OCI-LY7 (cell line): ENCODE results near the gene CD109. TPM values are rescaled to one million over a fixed set of nuclear protein-coding genes. Genes with fewer than 3 reads are reported as not detected.

Source experiments
- BruUV-seq: library from RNA; stranded (reverse); fragments of 400-500 nt; replicated peaks from 2 replicates; lab custom pipeline; 2021; lab: Mats Ljungman, UMichigan
- CTCF ChIA-PET: fragments of 300-600 bp; sonication (Branson Sonifier 250); formaldehyde crosslinking; loops from one replicate; lab custom pipeline; 2022; ENCODE audit warnings: antibody characterized with exemption; ENCODE audit not compliant: unreplicated experiment; lab: Charles Lee
- POLR2A ChIA-PET: fragments of 300-600 bp; sonication (Branson Sonifier 250); formaldehyde crosslinking; loops from one replicate; lab custom pipeline; 2022; ENCODE audit warnings: antibody characterized with exemption; lab: Charles Lee
- DNase-seq: peaks from one replicate; pipeline ENCODE4 v3.0.0-alpha.2; 2015; ENCODE audit warnings: low spot score
- H2AFZ ChIP-seq: fragments of 200-600 bp; sonication (generic), shearing (Covaris generic); 2 replicates; pipeline ENCODE4 v1.6.1; 2014; ENCODE audit warnings: mild to moderate bottlenecking, antibody characterized with exemption, low read length, moderate library complexity
- H3K27ac ChIP-seq: fragments of 200-600 bp; sonication (generic); 2 replicates; pipeline ENCODE4 v1.5.1; 2014; ENCODE audit warnings: mixed run types, low read depth, mild to moderate bottlenecking, moderate library complexity, low read length, inconsistent platforms; ENCODE audit not compliant: poor library complexity, severe bottlenecking
- H3K36me3 ChIP-seq: fragments of 200-600 bp; sonication (generic); 2 replicates; pipeline ENCODE4 v1.6.1; 2014; ENCODE audit warnings: mild to moderate bottlenecking, antibody characterized with exemption, low read length, moderate library complexity, mixed read lengths; ENCODE audit not compliant: insufficient read depth
- H3K4me1 ChIP-seq: fragments of 200-600 bp; sonication (generic); 2 replicates; pipeline ENCODE4 v1.5.1; 2014; ENCODE audit warnings: mild to moderate bottlenecking, low read length; ENCODE audit not compliant: insufficient read depth, poor library complexity, severe bottlenecking
- H3K4me2 ChIP-seq: fragments of 200-600 bp; sonication (generic); 2 replicates; pipeline ENCODE4 v1.6.1; 2014; ENCODE audit warnings: mild to moderate bottlenecking, low read length
- H3K4me3 ChIP-seq: fragments of 200-600 bp; sonication (generic); 2 replicates; pipeline ENCODE4 v1.5.1; 2014; ENCODE audit warnings: mild to moderate bottlenecking, low read depth, low read length; ENCODE audit not compliant: poor library complexity, severe bottlenecking
- H3K79me2 ChIP-seq: fragments of 200-600 bp; sonication (generic); 2 replicates; pipeline ENCODE4 v1.6.1; 2016; ENCODE audit warnings: low read depth, mild to moderate bottlenecking, low read length, moderate library complexity, mixed read lengths; ENCODE audit not compliant: insufficient read depth
- H3K9me2 ChIP-seq: fragments of 200-600 bp; sonication (generic); 2 replicates; pipeline ENCODE4 v1.6.1; 2016; ENCODE audit warnings: mild to moderate bottlenecking, low read length, mixed read lengths; ENCODE audit not compliant: insufficient read depth
- H3K9me3 ChIP-seq: fragments of 200-600 bp; sonication (generic); 2 replicates; pipeline ENCODE4 v1.6.1; 2014; ENCODE audit warnings: mild to moderate bottlenecking, mixed run types, low read length, mixed read lengths
- H4K20me1 ChIP-seq: fragments of 200-600 bp; sonication (generic); 2 replicates; pipeline ENCODE4 v1.6.1; 2014; ENCODE audit warnings: mild to moderate bottlenecking, antibody characterized with exemption, low read length, moderate library complexity, mixed read lengths; ENCODE audit not compliant: insufficient read depth
- EZH2phosphoT487 ChIP-seq: fragments of 200-600 bp; sonication (generic); IDR thresholded peaks from 2 replicates; pipeline ENCODE4 v1.6.1; 2018; ENCODE audit warnings: low read depth, borderline replicate concordance, mild to moderate bottlenecking, mixed run types, antibody characterized with exemption, low read length, moderate library complexity, mixed read lengths
- intact Hi-C: fragments of 100-400 bp; cut with micrococcal nuclease; formaldehyde crosslinking; loops from one replicate; pipeline ENCODE4 v1.10.0; 2022; ENCODE audit not compliant: unreplicated experiment
- total RNA-seq, 2 experiments: library from RNA; depleted of rRNA in 1 of 2; stranded (reverse); fragments of >200 nt in 1 of 2; shearing (Covaris generic) in 1 of 2; gene quantifications; 2 replicates each; pipeline ENCODE4 v1.2.3, GENCODE V29; 2014 to 2022
- TF ChIP-seq, protein P1 (sequence below): fragments of 200-600 bp; sonication (generic); conservative IDR thresholded peaks from 2 replicates; pipeline ENCODE4 v1.5.1; 2014; ENCODE audit warnings: mild to moderate bottlenecking, antibody characterized with exemption, low read length, moderate library complexity, mixed read lengths

CD109 gene
- total RNA-seq, 2 experiments from 2014 or later: 0.08 TPM; not detected in 1

DNA sequence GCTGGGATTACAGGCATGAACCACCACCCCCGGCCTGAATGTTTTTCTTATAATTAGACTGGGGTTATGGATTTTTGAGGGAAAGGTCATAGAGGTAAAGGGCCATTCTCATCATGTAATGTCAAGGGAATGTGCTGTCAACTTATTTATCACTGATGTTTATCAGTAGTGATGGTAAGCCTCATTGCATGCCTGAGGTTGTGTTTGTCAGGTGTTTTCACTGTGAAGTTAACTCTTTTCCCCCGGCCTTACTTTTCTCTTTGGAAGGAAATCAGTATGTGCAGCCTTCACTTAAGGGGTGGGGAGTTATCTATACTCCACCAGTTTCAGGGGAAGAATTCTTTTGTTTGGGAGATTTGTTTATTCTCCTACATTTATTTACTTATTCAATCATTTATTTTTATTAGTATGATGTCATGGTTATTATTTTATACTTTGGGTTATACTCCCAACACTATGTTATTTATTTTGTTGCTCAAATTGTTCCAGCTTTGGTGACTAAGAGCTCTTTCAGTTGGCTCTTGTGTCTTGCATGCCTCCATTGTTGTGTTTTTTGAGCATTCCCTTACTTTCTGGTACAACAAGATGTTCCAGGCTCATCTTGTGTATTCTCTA, 39.4 kb upstream of the CD109 start:
- ChIA-PET CTCF (no interaction called here), POLR2A (interaction anchor here (0.5 kb wide), 1 partner anchor 335 kb away, joined by 5 read pairs; no protein-coding TSS in a partner anchor)
- Histone ChIP-seq H4K20me1 (no peaks in the 10 kb centered on the region), H3K9me2 (no peaks in the 10 kb centered on the region), H3K36me3 (no peaks in the 10 kb centered on the region), H3K79me2 (peaks cover 25% of the 10 kb centered on the region; the same call in 1 of the 2 replicates), H2AFZ (no peak overlapping the region), H3K4me3 (no peak overlapping the region), H3K9me3 (no peaks in the 10 kb centered on the region), H3K4me2 (no peak overlapping the region), H3K4me1 (peaks cover 19% of the 10 kb centered on the region), H3K27ac (no peak overlapping the region)
- intact Hi-C loops: loop anchor here (10.0 kb wide), 1 partner anchor 1958 kb away; no protein-coding TSS in a partner anchor
- no peak for DNase-seq
- BruUV-seq: no TSS peak
- TF ChIP-seq, protein P1, sequence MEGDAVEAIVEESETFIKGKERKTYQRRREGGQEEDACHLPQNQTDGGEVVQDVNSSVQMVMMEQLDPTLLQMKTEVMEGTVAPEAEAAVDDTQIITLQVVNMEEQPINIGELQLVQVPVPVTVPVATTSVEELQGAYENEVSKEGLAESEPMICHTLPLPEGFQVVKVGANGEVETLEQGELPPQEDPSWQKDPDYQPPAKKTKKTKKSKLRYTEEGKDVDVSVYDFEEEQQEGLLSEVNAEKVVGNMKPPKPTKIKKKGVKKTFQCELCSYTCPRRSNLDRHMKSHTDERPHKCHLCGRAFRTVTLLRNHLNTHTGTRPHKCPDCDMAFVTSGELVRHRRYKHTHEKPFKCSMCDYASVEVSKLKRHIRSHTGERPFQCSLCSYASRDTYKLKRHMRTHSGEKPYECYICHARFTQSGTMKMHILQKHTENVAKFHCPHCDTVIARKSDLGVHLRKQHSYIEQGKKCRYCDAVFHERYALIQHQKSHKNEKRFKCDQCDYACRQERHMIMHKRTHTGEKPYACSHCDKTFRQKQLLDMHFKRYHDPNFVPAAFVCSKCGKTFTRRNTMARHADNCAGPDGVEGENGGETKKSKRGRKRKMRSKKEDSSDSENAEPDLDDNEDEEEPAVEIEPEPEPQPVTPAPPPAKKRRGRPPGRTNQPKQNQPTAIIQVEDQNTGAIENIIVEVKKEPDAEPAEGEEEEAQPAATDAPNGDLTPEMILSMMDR: no peak
- TF ChIP-seq EZH2phosphoT487: no peak

DNA sequence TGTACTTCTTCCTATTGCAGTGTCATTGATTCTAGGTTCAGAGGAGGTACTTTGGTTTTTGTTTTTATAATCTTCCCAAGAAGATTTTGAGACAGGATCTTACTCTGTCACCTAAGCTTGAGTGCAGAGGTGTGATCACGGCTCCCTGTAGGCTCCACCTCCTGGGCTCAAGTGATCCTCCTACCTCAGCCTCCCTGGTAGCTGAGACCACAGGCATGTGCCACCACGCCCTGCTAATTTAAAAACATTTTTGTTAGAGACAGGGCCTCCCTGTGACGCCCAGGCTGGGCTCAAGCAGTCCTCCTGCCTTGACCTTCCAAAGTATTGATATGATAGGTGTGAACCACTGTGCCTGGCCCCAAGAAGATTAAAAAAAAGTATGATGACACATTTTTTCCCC, 38.8 kb upstream of the CD109 start:
- Histone ChIP-seq H3K27ac (no peak overlapping the region), H3K9me3 (no peaks in the 10 kb centered on the region), H3K36me3 (no peaks in the 10 kb centered on the region), H3K4me3 (no peak overlapping the region), H3K4me2 (no peak overlapping the region), H3K4me1 (peaks cover 13% of the 10 kb centered on the region), H3K79me2 (peaks cover 20% of the 10 kb centered on the region; the same call in 1 of the 2 replicates), H2AFZ (no peak overlapping the region), H4K20me1 (no peaks in the 10 kb centered on the region), H3K9me2 (no peaks in the 10 kb centered on the region)
- no peak for DNase-seq
- intact Hi-C loops: loop anchor here (10.0 kb wide), 1 partner anchor 1958 kb away; no protein-coding TSS in a partner anchor
- TF ChIP-seq EZH2phosphoT487: no peak
- TF ChIP-seq, protein P1: no peak
- CTCF ChIA-PET: no interaction called here
- POLR2A ChIA-PET: interaction anchor here (0.5 to 0.7 kb wide), 2 partner anchors 335 to 1911 kb away, joined by 3 to 5 read pairs; no protein-coding TSS in a partner anchor
- BruUV-seq: no TSS peak

GRCh38 chr6:73664701-73665100, 31.3 kb upstream of the CD109 start:
- no peak for DNase-seq
- H2AFZ ChIP-seq: no peak overlapping the region
- intact Hi-C loops: no loop called here
- ChIA-PET CTCF (no interaction called here), POLR2A (no interaction called here)
- no peak overlapping the region for H3K4me2 ChIP-seq
- BruUV-seq: no TSS peak
- H3K9me3 ChIP-seq: no peaks in the 10 kb centered on the region
- no peak overlapping the region for H3K27ac ChIP-seq
- no peak for TF ChIP-seq EZH2phosphoT487
- TF ChIP-seq, protein P1: no peak
- H3K9me2 ChIP-seq: no peaks in the 10 kb centered on the region
- H3K4me3 ChIP-seq: no peak overlapping the region
- H4K20me1 ChIP-seq: no peaks in the 10 kb centered on the region
- no peaks in the 10 kb centered on the region for H3K36me3 ChIP-seq
- no peaks in the 10 kb centered on the region for H3K4me1 ChIP-seq
- no peaks in the 10 kb centered on the region for H3K79me2 ChIP-seq
